HG02678 (cell line): ENCODE data around the gene MROH7.

Source experiments
- ATAC-seq: cut with Tn5 transposase; IDR thresholded peaks from one replicate; pipeline ENCODE4 v1.9.1; 2021; ENCODE audit warnings: mild to moderate bottlenecking, moderate library complexity; ENCODE audit not compliant: unreplicated experiment

MROH7 gene

DNA sequence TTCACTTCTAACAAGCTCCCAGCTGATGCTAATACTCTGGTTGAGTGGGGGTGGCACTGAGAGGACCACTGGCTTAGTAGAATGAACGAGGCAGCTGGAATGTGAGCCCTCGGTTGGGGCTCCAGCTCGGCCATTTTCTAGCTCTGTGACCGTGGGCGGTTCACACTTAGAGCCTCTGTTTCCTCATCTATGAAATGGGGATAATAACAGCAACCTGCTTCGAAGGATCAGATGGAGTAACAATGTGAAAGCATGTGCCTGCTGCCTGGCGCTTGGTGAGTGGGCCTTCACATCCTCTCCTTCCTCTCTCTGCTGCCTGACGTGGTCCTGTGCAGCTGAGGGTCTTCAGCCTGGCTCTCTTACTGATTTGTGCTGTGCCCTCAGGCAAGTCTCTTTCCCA, 53.2 kb downstream of the MROH7 start:
- ATAC-seq, result no peak

- no peak for ATAC-seq
These were observed 53.6 kb downstream of the MROH7 start for GRCh38 chr1:54695221-54695620.

GRCh38 chr1:54695764-54696163, 54.2 kb downstream of the MROH7 start:
- ATAC-seq, result no peak

DNA sequence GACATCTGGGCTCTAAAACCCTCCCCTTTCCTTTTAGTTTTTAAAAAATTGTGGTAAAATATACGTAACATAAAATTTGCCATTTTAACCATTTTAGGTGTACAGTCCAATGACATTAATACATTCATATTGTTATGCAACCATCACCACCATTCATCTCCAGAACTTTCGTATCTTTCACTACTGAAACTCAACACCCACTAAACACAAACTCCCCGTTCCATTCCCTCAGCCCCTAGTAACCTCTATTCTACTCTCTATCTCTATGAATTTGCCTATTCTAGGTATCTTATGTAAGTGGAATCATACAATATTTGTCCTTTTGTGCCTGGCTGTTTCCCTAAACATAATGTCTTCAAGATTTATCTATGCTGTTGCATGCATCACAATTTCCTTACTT, 54.7 kb downstream of the MROH7 start:
- no peak for ATAC-seq

DNA sequence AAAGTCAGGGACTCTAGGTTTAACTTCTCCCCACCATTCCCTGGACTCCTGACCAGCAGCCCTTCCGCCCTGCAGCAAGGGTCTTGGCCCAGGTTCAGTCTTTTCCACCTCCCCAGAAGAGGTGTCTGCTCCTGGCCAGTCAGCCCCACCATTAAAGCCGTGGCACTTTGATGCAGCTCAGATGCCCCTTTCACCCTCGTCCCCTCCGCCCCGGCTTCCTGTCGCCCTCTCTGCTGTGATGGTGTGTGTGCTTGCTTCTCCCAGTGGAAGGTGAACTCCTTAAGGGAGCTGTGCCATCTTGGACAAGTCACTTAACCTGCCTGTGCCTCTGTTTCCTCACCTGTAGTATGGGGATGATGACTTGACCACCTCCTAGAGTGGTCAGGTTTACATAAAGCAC, 56.3 kb downstream of the MROH7 start:
- no peak for ATAC-seq

DNA sequence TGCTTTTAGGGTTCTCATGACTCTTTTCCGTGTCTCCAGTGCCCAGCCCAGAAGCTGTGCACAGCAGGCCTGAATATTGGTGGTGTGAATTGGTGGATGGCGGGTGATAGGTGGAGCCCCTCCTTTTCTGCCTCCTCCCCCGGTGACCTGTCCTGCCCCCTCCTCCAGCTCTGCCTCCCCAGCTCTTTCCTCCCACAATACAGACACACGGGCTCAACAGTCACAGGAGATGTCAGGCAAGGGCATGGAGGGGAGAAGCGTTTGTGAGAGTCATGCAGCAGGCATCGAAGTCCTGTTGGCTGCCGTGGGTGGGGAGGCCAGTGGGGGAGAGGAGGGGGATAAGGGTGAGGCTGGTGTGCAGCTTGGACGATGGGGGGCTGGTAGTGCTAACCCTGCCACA, 56.8 kb downstream of the MROH7 start:
- no peak for ATAC-seq

DNA sequence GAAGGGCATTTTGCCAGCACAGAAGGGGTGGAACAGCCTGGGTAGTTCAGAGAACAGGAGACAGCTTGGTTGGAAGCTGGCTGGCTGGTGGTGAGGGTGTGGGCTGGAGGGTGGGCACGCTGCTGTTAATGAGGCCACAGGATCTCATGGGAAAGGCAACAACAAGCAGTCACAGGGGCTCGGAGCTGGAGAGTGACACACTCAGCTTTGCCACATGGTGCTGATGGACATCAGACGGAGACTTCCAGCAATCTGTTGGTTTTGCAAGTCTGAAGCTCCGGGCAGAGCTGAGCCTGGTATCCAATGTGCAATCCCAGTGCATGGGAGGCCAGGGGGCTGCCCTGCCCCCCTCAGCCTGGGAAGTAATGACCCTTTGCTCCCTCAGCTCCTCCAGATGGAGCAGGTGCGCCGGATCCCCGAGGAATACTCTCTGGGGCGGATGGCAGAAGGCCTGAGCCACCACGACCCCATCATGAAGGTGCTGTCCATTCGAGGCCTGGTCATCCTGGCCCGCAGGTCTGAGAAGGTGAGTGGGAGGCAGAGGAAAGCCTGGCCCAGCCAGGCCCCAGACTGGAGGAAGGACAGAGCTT, 58.4 kb downstream of the MROH7 start:
- ATAC-seq, result no peak

DNA sequence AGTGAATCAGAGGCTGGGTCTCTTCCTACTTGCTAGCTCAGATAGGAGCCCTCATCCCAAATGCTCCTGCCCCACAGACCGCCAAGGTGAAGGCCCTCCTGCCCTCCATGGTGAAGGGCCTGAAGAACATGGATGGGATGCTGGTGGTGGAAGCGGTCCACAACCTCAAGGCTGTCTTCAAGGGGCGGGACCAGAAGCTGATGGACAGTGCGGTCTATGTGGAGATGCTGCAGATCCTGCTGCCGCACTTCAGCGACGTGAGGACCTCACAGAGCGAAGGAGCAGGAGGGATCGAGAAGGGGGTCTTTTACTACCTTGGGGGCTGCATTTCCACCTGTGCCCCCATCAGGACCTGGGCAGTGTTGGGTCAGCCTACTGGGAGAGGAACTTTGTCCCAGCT, 59.5 kb downstream of the MROH7 start:
- ATAC-seq, result no peak

DNA sequence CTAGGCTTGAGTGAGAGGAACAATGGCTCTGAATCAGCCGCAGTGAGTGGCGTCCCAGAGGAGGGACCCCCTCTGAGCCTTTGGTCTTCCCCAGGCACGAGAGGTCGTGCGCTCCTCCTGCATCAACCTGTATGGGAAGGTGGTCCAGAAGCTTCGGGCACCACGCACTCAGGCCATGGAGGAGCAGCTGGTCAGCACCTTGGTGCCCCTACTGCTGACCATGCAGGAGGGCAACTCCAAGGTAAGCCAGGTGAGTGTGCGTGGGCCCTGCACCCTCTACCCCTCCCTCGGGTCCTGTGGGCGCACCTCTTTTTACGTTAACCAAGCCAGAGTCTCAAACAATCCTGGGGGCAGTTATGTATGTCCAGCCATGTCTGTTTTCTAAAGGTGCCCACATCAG, 60.4 kb downstream of the MROH7 start:
- ATAC-seq, result no peak

DNA sequence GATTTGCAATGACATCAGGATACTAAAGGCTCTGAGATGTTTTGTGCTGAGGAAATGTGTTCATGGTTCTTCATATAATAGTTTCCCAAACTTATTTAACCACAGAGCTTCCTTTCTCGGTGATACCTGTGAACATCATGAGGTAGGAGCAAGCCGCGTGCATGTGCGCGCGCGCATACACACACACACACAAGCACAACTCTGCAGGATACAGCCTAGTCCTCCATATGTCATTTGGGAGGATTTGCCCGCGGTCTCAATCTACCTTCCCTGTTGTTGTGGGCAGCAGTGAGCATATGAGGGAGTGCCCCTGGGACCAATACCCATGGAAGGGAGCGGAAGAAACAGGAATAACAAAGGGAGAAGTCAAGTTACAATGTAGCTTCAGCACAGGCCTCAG, 61.9 kb downstream of the MROH7 start:
- no peak for ATAC-seq

GRCh38 chr1:54705153-54705552, 63.6 kb downstream of the MROH7 start:
- no peak for ATAC-seq

DNA sequence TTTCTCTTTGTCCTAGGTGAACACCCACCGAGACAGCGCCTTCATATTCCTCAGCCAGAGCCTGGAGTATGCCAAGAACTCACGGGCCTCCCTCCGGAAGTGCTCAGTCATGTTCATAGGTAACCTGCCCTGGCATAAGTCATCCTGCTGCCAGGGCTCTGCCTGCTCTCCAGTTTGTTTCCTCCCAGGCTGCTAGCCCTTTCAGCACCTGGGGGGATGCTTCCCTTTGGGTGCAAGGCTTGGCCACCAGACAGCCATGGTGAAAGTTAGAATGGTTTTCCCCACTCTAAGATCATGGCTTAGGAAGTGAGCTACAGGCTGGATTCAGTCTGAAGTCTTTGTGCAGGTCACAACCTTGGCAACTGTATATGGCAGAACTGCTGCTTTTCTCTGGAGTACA, 64.8 kb downstream of the MROH7 start:
- no peak for ATAC-seq

DNA sequence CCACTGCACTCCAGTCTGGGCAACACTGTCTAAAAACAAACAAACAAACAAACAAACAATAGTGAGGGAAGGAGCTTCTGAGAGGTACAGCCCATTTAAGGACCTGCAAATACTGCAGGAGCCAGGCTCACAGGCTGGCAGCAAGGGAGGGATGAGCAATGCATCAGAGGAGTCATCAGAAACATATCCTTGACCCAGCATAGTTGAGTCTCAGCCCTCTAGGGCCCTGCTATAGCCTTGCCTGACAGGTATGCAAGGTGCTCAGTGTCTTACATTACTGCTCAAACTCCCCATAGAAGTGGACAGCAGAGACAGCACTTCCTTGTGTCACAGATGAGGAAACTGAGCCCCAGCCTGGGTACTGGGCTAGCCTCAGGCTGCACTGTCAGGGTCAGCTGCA, 66.8 kb downstream of the MROH7 start:
- ATAC-seq, result no peak

DNA sequence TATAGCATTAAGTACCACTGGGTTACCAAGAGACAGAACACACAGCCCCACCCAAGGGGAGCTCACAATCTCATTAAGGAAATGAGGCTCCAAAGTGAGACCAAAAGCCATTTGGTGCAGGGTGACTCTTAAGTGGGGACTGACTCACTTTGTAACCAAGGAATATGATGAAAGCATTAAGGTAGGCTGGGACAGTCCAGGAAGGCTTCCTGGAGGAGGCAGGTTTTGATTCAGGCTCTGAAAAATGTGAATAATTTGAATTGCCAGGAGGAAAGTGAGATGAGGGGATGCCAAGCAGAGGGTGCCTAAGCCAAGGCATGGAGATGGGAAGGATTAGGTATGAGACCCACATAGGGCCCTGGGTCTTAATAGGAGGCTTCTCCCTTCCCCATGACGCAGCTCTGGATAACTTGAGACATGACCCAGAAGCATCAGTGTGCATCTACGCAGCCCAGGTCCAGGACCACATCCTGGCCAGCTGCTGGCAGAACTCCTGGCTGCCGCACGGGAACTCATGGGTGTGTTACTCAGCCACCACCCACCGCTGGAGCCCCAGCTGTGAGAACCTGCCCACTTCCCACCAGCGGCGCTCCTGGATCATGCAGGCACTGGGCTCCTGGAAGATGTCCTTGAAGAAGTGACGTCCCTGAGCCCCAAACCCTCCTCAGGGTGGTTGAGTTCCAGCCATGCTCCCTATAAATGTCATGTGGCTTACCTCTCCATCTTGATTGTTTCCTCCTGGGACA, 68.1 kb downstream of the MROH7 start:
- no peak for ATAC-seq

- ATAC-seq, result no peak
These were observed 68.8 kb downstream of the MROH7 start for GRCh38 chr1:54710434-54710833.

DNA sequence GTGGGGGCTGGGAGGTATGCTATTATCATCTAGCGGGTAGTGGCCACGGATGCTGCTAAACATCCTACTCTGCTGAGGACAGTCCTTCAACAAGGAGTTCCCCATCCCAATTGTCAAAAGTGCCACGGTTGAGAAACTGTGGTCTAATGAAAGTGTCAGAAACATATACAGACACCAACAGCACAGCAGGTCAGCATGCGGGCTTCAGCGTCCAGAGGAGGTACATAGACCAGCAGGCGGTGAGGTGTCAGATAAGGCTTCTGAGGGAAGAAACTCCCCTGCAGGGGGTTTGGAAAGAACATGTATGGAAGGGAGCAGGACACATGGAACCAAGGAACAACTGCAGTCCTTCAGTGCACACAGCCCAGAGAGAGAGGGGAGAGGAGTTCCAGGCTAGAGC, 69.3 kb downstream of the MROH7 start:
- no peak for ATAC-seq

DNA sequence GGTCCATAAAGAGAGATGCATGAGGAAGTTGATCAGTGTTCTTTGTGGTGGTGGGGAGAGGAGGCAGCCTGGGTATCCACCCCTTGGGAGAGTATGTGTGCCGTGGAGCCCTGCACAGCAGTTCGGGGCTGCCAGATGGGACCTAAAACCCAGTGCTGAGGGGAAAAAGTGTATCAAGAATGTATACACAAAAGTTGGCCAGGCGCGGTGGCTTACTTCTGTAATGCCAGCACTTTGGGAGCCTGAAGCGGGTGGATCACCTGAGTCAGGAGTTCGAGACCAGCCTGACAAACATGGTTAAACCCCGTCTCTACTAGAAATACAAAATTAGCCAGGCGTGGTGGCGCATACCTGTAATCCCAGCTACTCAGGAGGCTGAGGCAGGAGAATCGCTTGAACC, 70.0 kb downstream of the MROH7 start:
- ATAC-seq, result no peak

- no peak for ATAC-seq
These were observed 73.4 kb downstream of the MROH7 start for GRCh38 chr1:54714881-54715492.

DNA sequence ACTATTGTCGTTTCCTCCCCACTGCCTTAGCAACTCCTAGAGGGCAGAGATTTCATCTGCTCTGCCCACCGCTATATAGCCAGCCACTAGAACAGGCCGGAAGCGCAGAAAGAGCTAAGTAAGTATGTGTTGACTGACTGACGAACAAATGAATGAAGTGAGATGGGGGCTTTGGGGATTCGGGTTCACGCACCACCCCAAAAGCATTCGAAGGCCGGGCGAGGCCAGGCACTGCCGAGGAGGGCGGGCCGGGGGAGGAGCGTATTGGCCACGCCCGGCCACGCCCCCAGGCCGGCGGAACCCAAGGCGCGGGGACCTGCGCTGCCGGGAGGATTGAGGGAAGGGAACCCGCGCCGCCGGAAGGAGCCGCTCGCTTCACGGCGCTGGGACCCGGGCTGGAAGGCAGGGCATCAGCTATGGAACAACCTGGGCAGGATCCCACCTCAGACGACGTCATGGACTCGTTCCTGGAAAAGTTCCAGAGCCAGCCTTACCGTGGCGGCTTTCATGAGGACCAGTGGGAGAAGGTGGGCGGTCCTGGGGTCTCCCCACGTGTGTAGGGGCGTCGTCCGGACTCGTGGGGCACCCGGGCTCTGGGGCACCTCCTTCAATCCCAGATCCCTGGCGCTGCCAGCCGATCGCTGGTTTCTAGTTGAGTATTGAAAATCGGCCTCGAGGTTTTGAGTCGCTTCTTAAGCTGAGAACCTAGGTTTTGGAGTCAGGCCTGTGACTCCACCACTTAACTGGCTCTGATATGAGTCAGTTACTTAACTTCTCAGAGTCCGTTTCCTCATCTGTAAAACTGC, 74.1 kb downstream of the MROH7 start, which contains the start of gene TTC4:
Gene TTC4 (plus strand): TSS at position 369 of the 806 bp plus-strand sequence. CDS start 48 bp downstream, at position 417.
- peak; percentile 98 for ATAC-seq

DNA sequence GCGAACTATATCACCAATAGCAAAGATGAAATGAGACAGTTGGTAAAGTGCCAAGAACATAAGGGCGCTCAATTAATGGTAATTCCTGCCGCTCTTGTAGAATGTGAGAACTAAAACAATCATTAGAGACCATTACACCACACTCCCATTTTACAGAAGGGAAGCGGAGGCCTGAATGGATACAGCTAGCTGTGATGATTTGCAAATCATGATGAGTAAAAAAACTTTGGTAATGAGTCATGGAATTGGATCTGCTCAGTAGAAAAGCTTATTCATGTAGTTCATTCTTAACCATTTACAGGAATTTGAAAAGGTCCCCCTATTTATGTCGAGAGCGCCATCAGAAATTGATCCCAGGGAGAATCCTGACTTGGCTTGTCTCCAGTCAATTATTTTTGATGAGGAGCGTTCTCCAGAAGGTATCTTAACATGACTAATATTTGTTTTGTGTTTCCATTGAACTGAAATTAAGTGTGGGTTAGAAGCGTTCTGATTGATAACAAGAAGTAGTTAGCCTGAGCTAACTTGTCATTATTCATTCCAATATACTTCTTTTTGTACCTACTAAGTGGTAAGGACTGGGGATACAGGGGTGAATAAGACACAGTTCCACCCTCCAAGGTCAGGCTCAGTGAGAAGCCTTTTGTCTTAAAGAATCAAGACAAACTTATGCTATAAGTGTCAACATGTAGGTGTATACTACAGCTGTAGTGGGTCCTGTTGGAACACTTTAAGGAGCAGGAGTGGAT, 74.9 kb downstream of the MROH7 start:
- no peak for ATAC-seq

DNA sequence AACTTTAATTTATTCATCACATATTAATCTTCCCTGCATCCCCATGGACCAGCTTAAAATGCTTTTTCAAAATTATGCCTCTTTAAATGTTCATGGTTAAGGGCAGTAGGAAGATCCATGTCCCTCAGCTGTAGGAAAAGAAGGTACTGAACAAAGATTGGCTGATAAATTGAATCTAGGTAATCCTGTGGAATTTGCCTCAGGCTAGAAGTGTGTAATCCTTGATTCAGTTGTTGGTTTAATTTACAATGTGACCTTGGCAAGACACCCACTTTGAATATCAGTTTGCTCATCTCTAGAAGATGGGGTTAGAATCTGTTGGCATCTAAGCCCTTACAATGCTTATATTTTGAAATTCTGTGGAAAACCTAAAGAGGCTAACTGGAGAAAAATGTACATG, 80.1 kb downstream of the MROH7 start:
- ATAC-seq, result no peak
